Loucy (cell line): ENCODE results near the gene COX10.

ENCODE experiments used
- H2AFZ ChIP-seq: fragments of 200-600 bp; sonication (generic); 2 replicates; pipeline ENCODE4 v1.6.0; 2016; ENCODE audit warnings: antibody characterized with exemption, mild to moderate bottlenecking, low read length, moderate library complexity
- H3F3A ChIP-seq: fragments of 200-600 bp; 2 replicates; pipeline ENCODE4 v1.6.0; 2016; ENCODE audit warnings: antibody characterized with exemption, low read depth, mild to moderate bottlenecking
- H3K27me3 ChIP-seq: fragments of 200-600 bp; sonication (generic); 2 replicates; pipeline ENCODE4 v1.6.1; 2014; ENCODE audit warnings: low read length, mild to moderate bottlenecking; ENCODE audit not compliant: insufficient read depth, poor library complexity, severe bottlenecking
- H3K36me3 ChIP-seq: fragments of 200-600 bp; sonication (generic); 2 replicates; pipeline ENCODE4 v1.6.1; 2016; ENCODE audit warnings: low read length; ENCODE audit not compliant: insufficient read depth
- H3K4me1 ChIP-seq: fragments of 200-600 bp; sonication (generic); 2 replicates; pipeline ENCODE4 v1.5.1; 2014; ENCODE audit warnings: low read length, mild to moderate bottlenecking; ENCODE audit not compliant: insufficient read depth, poor library complexity, severe bottlenecking
- H3K4me2 ChIP-seq: fragments of 200-600 bp; sonication (generic); 2 replicates; pipeline ENCODE4 v1.6.0; 2014; ENCODE audit warnings: antibody characterized with exemption, low read length, low read depth, mild to moderate bottlenecking; ENCODE audit not compliant: poor library complexity, severe bottlenecking
- H3K4me3 ChIP-seq: fragments of 200-600 bp; sonication (generic); 2 replicates; pipeline ENCODE4 v1.5.1; 2014; ENCODE audit warnings: low read length, mild to moderate bottlenecking, mixed read lengths; ENCODE audit not compliant: poor library complexity, severe bottlenecking
- H3K79me2 ChIP-seq: fragments of 200-600 bp; sonication (generic); 2 replicates; pipeline ENCODE4 v1.6.1; 2014; ENCODE audit warnings: low read length; ENCODE audit not compliant: insufficient read depth
- H3K9ac ChIP-seq: fragments of 200-600 bp; sonication (generic); 2 replicates; pipeline ENCODE4 v1.6.0; 2014; ENCODE audit warnings: mild to moderate bottlenecking, low read depth, low read length, moderate library complexity; ENCODE audit not compliant: poor library complexity, severe bottlenecking
- H3K9me2 ChIP-seq: fragments of 200-600 bp; sonication (generic); replicated peaks from 2 replicates; pipeline ENCODE4 v1.6.1; 2016; ENCODE audit warnings: low read depth, low read length, mixed read lengths
- H3K9me3 ChIP-seq: fragments of 200-600 bp; sonication (generic); 2 replicates; pipeline ENCODE4 v1.6.1; 2014; ENCODE audit warnings: mild to moderate bottlenecking, antibody characterized with exemption, low read length, low read depth; ENCODE audit not compliant: insufficient read depth
- H4K20me1 ChIP-seq: fragments of 200-600 bp; sonication (generic); 2 replicates; pipeline ENCODE4 v1.6.0; 2014; ENCODE audit warnings: antibody characterized with exemption, low read length, mild to moderate bottlenecking; ENCODE audit not compliant: insufficient read depth, poor library complexity, severe bottlenecking
- EZH2phosphoT487 ChIP-seq: fragments of 200-600 bp; IDR thresholded peaks from 2 replicates; pipeline ENCODE4 v1.6.1; 2018; ENCODE audit warnings: antibody characterized with exemption, mild to moderate bottlenecking, moderate library complexity, borderline replicate concordance
- TF ChIP-seq, protein P1 (sequence below): fragments of 200-600 bp; sonication (generic); conservative IDR thresholded peaks from 2 replicates; pipeline ENCODE4 v1.5.1; 2014; ENCODE audit warnings: mild to moderate bottlenecking, antibody characterized with exemption, low read length

Gene COX10

GRCh38 chr17:14125518-14126137, 56.3 kb downstream of the COX10 start:
- Histone ChIP-seq H4K20me1 (peaks cover 4% of the 10 kb centered on the region), H3K9ac (no peak overlapping the region), H3K4me2 (no peak overlapping the region), H3K79me2 (peaks cover 6% of the 10 kb centered on the region; the same call in 1 of the 2 replicates), H3K36me3 (no peaks in the 10 kb centered on the region), H3K27me3 (no peaks in the 10 kb centered on the region), H3K9me2 (no peaks in the 10 kb centered on the region), H3K4me1 (no peaks in the 10 kb centered on the region), H2AFZ (no peak overlapping the region), H3K9me3 (no peaks in the 10 kb centered on the region), H3K4me3 (no peak overlapping the region), H3F3A (no peaks in the 10 kb centered on the region)
- no peak for TF ChIP-seq EZH2phosphoT487
- TF ChIP-seq, protein P1, sequence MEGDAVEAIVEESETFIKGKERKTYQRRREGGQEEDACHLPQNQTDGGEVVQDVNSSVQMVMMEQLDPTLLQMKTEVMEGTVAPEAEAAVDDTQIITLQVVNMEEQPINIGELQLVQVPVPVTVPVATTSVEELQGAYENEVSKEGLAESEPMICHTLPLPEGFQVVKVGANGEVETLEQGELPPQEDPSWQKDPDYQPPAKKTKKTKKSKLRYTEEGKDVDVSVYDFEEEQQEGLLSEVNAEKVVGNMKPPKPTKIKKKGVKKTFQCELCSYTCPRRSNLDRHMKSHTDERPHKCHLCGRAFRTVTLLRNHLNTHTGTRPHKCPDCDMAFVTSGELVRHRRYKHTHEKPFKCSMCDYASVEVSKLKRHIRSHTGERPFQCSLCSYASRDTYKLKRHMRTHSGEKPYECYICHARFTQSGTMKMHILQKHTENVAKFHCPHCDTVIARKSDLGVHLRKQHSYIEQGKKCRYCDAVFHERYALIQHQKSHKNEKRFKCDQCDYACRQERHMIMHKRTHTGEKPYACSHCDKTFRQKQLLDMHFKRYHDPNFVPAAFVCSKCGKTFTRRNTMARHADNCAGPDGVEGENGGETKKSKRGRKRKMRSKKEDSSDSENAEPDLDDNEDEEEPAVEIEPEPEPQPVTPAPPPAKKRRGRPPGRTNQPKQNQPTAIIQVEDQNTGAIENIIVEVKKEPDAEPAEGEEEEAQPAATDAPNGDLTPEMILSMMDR, result no peak

DNA sequence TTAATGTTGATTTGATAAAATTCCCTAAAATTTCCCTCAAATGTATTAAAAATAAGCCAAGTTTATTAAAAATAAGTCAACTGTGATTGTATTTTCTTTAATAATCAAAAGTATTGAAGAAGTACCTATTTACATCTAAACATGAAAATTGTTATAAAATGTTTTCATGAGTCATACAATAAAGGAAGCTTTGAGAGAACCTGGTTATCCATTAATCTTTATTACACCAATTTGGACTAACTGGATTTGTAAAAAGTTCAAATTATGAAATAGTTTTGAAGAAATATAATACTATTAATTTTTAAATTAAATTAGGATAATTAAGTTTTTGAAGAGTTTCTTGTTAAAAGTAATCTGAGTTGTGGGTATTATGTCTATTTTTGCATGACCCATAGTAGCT, 63.8 kb downstream of the COX10 start:
- H3F3A ChIP-seq, result no peaks in the 10 kb centered on the region
- H2AFZ ChIP-seq, result no peak overlapping the region
- H3K4me3 ChIP-seq, result no peak overlapping the region
- no peak overlapping the region for H3K4me2 ChIP-seq
- H3K79me2 ChIP-seq, result peaks cover 4% of the 10 kb centered on the region; the same call in 1 of the 2 replicates
- H4K20me1 ChIP-seq, result peaks cover 4% of the 10 kb centered on the region
- no peaks in the 10 kb centered on the region for H3K4me1 ChIP-seq
- TF ChIP-seq, protein P1, result no peak
- no peak for TF ChIP-seq EZH2phosphoT487
- H3K36me3 ChIP-seq, result no peaks in the 10 kb centered on the region
- H3K9me3 ChIP-seq, result no peaks in the 10 kb centered on the region
- no peaks in the 10 kb centered on the region for H3K27me3 ChIP-seq
- no peaks in the 10 kb centered on the region for H3K9me2 ChIP-seq
- H3K9ac ChIP-seq, result no peak overlapping the region

GRCh38 chr17:14134456-14134855, 65.2 kb downstream of the COX10 start:
- Histone ChIP-seq H3F3A (no peaks in the 10 kb centered on the region), H3K9me2 (no peaks in the 10 kb centered on the region)

More at GRCh38 chr17:14134456-14134855, 65.2 kb downstream of the COX10 start:
- no peak overlapping the region for H3K9ac ChIP-seq
- no peak overlapping the region for H3K4me2 ChIP-seq
- H4K20me1 ChIP-seq, result peaks cover 4% of the 10 kb centered on the region
- TF ChIP-seq, protein P1, result no peak
- no peak for TF ChIP-seq EZH2phosphoT487
- H3K4me1 ChIP-seq, result no peaks in the 10 kb centered on the region
- H3K79me2 ChIP-seq, result peaks cover 4% of the 10 kb centered on the region; the same call in 1 of the 2 replicates
- H3K36me3 ChIP-seq, result no peaks in the 10 kb centered on the region
- H3K4me3 ChIP-seq, result no peak overlapping the region
- H3K27me3 ChIP-seq, result no peaks in the 10 kb centered on the region
- H3K9me3 ChIP-seq, result no peaks in the 10 kb centered on the region
- no peak overlapping the region for H2AFZ ChIP-seq
